OCI-LY3 (cell line): ENCODE results near the gene JARID2.

ENCODE experiments used
- H2AFZ ChIP-seq: fragments of 200-600, 300-600 bp; shearing (Covaris generic); 2 replicates; pipeline ENCODE4 v1.6.0; 2014; ENCODE audit warnings: antibody characterized with exemption, low read depth, low read length
- H3K27ac ChIP-seq: fragments of 200-600, 300-600 bp; sonication (generic); 2 replicates; pipeline ENCODE4 v1.5.1; 2014; ENCODE audit warnings: mild to moderate bottlenecking, low read length, moderate library complexity, mixed read lengths
- H3K27me3 ChIP-seq: fragments of 200-600, 300-600 bp; sonication (generic); 2 replicates; pipeline ENCODE4 v1.6.1; 2014; ENCODE audit warnings: low read depth, low read length, mixed read lengths
- H3K36me3 ChIP-seq: fragments of 200-600, 300-600 bp; sonication (generic); replicated peaks from 2 replicates; pipeline ENCODE3; 2014; ENCODE audit warnings: low read depth, low read length, mixed read lengths
- H3K4me1 ChIP-seq: fragments of 300-600, 200-600 bp; sonication (generic); 2 replicates; pipeline ENCODE4 v1.6.1; 2014; ENCODE audit warnings: low read length, mixed read lengths
- H3K4me2 ChIP-seq: fragments of 200-600, 300-600 bp; sonication (generic); 2 replicates; pipeline ENCODE4 v1.6.1; 2014; ENCODE audit warnings: low read length, mixed read lengths
- H3K4me3 ChIP-seq: fragments of 300-600, 200-600 bp; sonication (generic); 2 replicates; pipeline ENCODE4 v1.5.1; 2014; ENCODE audit warnings: antibody characterized with exemption, mild to moderate bottlenecking, low read length, moderate library complexity
- H3K79me2 ChIP-seq: fragments of 300-600, 200-600 bp; shearing (Covaris generic); 2 replicates; pipeline ENCODE4 v1.6.1; 2014; ENCODE audit warnings: mild to moderate bottlenecking, low read length, mixed read lengths
- H3K9ac ChIP-seq: fragments of 300-600, 200-600 bp; shearing (Covaris generic); 2 replicates; pipeline ENCODE4 v1.6.0; 2014; ENCODE audit warnings: mild to moderate bottlenecking, low read length, moderate library complexity
- H3K9me3 ChIP-seq: fragments of 200-600, 300-600 bp; shearing (Covaris generic); 2 replicates; pipeline ENCODE4 v1.6.1; 2014; ENCODE audit warnings: low read length, mixed read lengths; ENCODE audit not compliant: insufficient read depth
- H4K20me1 ChIP-seq: fragments of 200-600, 300-600 bp; sonication (generic); 2 replicates; pipeline ENCODE4 v1.6.1; 2016; ENCODE audit warnings: low read length, mixed read lengths; ENCODE audit not compliant: insufficient read depth
- EZH2phosphoT487 ChIP-seq: fragments of 200-600 bp; shearing (Covaris generic); IDR thresholded peaks from 2 replicates; pipeline ENCODE4 v1.6.1; 2018; ENCODE audit warnings: antibody characterized with exemption, mixed run types, low read depth
- TF ChIP-seq, protein P1 (sequence below): fragments of 200-600, 300-600 bp; sonication (generic); IDR thresholded peaks from 2 replicates; pipeline ENCODE4 v1.5.1; 2014; ENCODE audit warnings: antibody characterized with exemption, low read length, low read depth

JARID2 gene

DNA sequence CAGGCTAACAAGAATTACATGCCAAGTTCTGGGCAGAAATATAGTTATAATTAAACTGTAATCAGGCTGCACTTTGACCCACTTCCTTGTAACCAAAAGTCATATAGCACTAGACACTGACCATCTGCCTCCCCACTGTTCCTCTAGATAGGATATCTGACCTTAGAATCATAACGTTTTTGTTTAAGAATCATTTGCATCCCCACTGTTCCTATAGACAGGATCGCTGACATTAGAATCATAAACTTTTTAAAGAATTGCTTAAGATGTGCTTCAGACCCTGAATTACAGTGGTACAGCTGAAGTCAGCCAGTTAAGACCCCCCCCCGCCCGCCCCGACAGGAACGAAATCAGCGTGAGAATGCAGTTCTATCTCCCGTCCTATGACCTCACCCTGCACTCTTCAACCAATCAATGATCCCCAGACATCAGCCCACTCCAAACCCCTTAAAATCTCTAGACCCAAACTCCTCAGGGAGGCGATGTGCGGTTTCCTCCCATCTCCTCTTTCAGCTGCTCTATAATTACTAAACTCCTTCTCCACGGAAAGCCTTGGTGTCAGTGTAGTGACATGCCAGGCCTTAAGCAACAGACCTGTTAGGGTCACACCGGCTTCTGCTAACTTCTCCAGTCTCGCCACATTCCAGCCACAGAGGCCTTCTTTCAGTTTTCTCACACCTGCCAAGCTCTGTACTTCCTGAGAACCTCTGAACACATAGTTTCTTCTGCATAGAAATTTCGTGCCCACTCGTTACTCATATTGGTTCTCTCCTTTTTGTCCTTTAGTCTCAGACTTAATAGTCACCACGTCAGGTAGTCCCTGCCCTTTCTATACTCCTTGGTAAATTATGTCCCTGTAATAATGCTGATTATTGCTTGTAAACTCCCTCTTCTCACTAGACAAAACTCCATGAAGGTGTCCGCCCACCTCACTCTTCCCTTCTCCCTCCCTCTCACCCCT is 323.4 kb downstream of the JARID2 start:
- H4K20me1 ChIP-seq: no peaks in the 10 kb centered on the region
- no peaks in the 10 kb centered on the region for H3K79me2 ChIP-seq
- H3K4me2 ChIP-seq: no peak overlapping the region
- no peaks in the 10 kb centered on the region for H3K36me3 ChIP-seq
- no peak overlapping the region for H3K9ac ChIP-seq
- TF ChIP-seq EZH2phosphoT487: no peak
- TF ChIP-seq, protein P1, sequence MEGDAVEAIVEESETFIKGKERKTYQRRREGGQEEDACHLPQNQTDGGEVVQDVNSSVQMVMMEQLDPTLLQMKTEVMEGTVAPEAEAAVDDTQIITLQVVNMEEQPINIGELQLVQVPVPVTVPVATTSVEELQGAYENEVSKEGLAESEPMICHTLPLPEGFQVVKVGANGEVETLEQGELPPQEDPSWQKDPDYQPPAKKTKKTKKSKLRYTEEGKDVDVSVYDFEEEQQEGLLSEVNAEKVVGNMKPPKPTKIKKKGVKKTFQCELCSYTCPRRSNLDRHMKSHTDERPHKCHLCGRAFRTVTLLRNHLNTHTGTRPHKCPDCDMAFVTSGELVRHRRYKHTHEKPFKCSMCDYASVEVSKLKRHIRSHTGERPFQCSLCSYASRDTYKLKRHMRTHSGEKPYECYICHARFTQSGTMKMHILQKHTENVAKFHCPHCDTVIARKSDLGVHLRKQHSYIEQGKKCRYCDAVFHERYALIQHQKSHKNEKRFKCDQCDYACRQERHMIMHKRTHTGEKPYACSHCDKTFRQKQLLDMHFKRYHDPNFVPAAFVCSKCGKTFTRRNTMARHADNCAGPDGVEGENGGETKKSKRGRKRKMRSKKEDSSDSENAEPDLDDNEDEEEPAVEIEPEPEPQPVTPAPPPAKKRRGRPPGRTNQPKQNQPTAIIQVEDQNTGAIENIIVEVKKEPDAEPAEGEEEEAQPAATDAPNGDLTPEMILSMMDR: no peak
- H3K27ac ChIP-seq: no peak overlapping the region
- H3K9me3 ChIP-seq: no peaks in the 10 kb centered on the region
- H3K4me3 ChIP-seq: no peak overlapping the region
- H3K27me3 ChIP-seq: no peaks in the 10 kb centered on the region
- H3K4me1 ChIP-seq: no peaks in the 10 kb centered on the region
- H2AFZ ChIP-seq: no peak overlapping the region

DNA sequence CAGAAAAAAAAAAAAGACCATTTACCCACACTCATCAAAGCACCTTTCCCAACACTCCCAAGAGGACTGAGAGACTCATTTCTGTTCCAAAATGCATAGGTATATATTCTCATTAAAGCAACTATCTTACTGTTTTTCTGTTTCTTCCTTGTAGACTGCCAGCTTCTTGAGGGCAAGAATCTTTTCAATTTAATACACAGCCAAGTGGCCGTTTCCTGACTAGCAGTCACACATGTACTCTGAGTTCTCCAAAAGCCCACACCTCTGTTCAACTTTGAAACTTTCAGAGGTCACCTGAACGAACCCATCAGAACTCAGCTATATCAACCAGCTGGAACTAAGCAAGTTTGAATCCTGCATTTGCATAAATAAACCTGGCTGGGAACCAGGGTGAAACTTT is 324.3 kb downstream of the JARID2 start:
- Histone ChIP-seq H3K27ac (no peak overlapping the region), H3K4me1 (no peaks in the 10 kb centered on the region)

More for the DNA sequence above, 324.3 kb downstream of the JARID2 start:
- no peak overlapping the region for H3K4me3 ChIP-seq
- no peaks in the 10 kb centered on the region for H3K27me3 ChIP-seq
- no peak overlapping the region for H2AFZ ChIP-seq
- H4K20me1 ChIP-seq: no peaks in the 10 kb centered on the region
- no peaks in the 10 kb centered on the region for H3K79me2 ChIP-seq
- no peak overlapping the region for H3K9ac ChIP-seq
- no peak overlapping the region for H3K4me2 ChIP-seq
- no peak for TF ChIP-seq EZH2phosphoT487
- TF ChIP-seq, protein P1: no peak
- no peaks in the 10 kb centered on the region for H3K9me3 ChIP-seq
- no peaks in the 10 kb centered on the region for H3K36me3 ChIP-seq
